ENCODE measurements around the gene DCAKD. TPM values are rescaled to one million over a fixed set of nuclear protein-coding genes. Genes with fewer than 3 reads are reported as not detected.

DCAKD gene
- total and polyA plus RNA-seq, 9 donors: 19.8 to 62.3 (median 46.2) TPM

- Histone ChIP-seq H3K9me3 (no peaks in the 10 kb centered on the region), H3K36me3 (no peaks in the 10 kb centered on the region), H3K4me1 (ENCODE audit: insufficient read depth) (no peaks in the 10 kb centered on the region), H3K4me3 (no peak overlapping the region), H3K27me3 (no peaks in the 10 kb centered on the region), H3K27ac (no peak overlapping the region)
- intact Hi-C loops (cut with DNase I): no loop called here
- no peak for DNase-seq
- WGBS, 3 donors: 90 to 94% (median 92%) methylated on average over 5 of the region's 5 CpGs
- TF ChIP-seq POLR2A (IDR thresholded peaks at IDR 0.05) (no peak), EP300 (IDR thresholded peaks at IDR 0.05) (no peak), CTCF (IDR thresholded peaks at IDR 0.05) (no peak)
Observed at GRCh38 chr17:44992242-44992939, 59.0 kb downstream of the DCAKD start.

- Histone ChIP-seq H3K4me1 (ENCODE audit: insufficient read depth) (no peaks in the 10 kb centered on the region), H3K9me3 (no peaks in the 10 kb centered on the region), H3K4me3 (no peak overlapping the region), H3K27me3 (no peaks in the 10 kb centered on the region), H3K27ac (no peak overlapping the region), H3K36me3 (no peaks in the 10 kb centered on the region)
- no peak for DNase-seq
- WGBS, 3 donors: 78 to 93% (median 79%) methylated on average over 10 of the region's 10 CpGs
- intact Hi-C loops (cut with DNase I): no loop called here
- TF ChIP-seq CTCF (IDR thresholded peaks at IDR 0.05): no peak
- TF ChIP-seq POLR2A (IDR thresholded peaks at IDR 0.05): no peak
- no peak for TF ChIP-seq EP300 (IDR thresholded peaks at IDR 0.05)
Observed at GRCh38 chr17:44990994-44991393, 60.4 kb downstream of the DCAKD start.

DNA sequence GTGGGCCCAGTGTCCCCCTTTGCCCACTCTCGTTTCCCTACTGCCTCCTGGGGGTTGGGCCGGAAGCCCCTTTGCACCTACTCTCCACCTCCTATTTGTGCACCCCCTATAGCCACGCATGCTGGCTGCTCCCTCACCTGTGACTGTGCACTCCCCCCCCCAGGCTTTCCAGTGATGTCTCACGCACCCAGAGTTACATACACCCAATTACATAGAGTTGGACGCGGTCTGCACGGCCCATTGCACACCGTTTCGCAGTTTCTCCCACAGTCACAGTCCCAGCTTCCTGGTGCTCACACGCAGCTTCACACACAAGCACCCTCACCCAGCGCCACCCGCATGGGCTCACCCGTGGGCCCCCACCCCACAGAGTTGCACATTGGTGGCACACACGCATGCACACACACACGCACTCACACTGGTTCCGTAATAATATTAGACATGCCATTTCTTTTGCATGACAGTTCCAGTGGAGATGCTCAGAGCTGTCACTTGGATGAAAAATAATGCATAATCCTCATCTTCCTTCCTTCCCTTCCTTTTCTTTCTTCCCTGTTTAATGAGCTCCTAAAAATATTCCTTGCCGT, 61.8 kb downstream of the DCAKD start:
- Histone ChIP-seq H3K9me3 (no peaks in the 10 kb centered on the region), H3K4me1 (ENCODE audit: insufficient read depth) (no peaks in the 10 kb centered on the region), H3K27me3 (no peaks in the 10 kb centered on the region), H3K36me3 (no peaks in the 10 kb centered on the region), H3K4me3 (no peak overlapping the region), H3K27ac (no peak overlapping the region)
- TF ChIP-seq POLR2A (IDR thresholded peaks at IDR 0.05): no peak
- TF ChIP-seq EP300 (IDR thresholded peaks at IDR 0.05): no peak
- TF ChIP-seq CTCF (IDR thresholded peaks at IDR 0.05): no peak
- no peak for DNase-seq
- WGBS, 3 donors: 85 to 92% (median 86%) methylated on average over 17 of the region's 17 CpGs
- intact Hi-C loops (cut with DNase I): no loop called here

DNA sequence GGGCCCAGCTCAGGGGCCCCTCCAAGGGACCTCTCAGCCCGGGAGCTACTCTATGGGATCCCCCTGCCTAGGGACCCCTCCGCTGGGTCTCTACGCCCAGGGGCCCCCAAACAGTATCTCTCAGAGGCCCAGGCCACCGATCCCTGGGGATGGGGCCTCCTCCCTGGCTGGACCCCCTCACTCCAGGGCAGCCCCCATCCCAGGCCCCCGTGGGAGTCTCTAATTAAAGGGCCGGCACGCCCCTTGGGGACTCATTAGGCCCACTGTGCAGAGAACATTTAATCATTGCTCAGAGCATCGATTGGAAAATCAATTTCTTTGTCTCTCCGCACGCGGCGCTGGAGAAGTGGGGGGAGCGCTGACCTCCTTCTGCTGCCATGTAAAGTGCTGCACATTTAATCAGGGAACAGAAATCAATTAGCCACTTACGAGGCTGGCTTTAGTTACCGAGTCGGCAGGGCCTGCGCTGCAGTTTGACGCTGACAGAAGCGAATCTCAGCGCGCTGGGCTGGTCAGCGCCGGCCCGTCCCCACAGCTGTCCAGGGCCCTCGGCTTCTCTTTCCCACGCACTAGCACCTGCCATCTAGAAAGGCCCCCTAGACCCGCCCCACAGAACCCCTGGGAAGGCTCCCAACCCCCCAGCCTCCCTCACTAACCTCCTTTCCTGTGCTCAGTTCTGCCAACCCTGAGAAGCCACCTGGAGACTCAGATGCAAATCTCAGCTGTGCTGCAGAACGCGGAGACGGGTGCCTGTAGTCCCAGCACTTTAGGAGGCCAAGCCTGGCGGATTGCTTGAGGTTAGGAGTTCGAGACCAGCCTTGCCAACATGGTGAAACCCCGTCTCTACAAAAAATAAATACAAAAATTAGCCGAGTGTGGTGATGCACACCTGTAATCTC, 63.1 kb downstream of the DCAKD start:
- DNase-seq: no peak
- 86 to 90% (median 87%) methylated on average over 31 to 34 of the region's 34 CpGs for WGBS, 3 donors
- intact Hi-C loops (cut with DNase I): no loop called here
- Histone ChIP-seq H3K9me3 (no peaks in the 10 kb centered on the region), H3K4me3 (no peak overlapping the region), H3K27me3 (no peaks in the 10 kb centered on the region), H3K4me1 (ENCODE audit: insufficient read depth) (no peaks in the 10 kb centered on the region), H3K36me3 (no peaks in the 10 kb centered on the region), H3K27ac (no peak overlapping the region)
- TF ChIP-seq EP300 (IDR thresholded peaks at IDR 0.05) (no peak), POLR2A (IDR thresholded peaks at IDR 0.05) (no peak), CTCF (IDR thresholded peaks at IDR 0.05) (no peak)
